OCI-LY1 (cell line): ENCODE measurements around the gene IRX1.

Experiments
- CTCF ChIP-seq: fragments of 200-600 bp; sonication (generic), shearing (Covaris generic); IDR thresholded peaks from 2 replicates; pipeline ENCODE4 v1.5.1; 2017; ENCODE audit warnings: mild to moderate bottlenecking, antibody characterized with exemption, low read length, moderate library complexity, mixed read lengths
- EZH2 ChIP-seq: fragments of 200-600 bp; sonication (generic), shearing (Covaris generic); IDR thresholded peaks from 2 replicates; pipeline ENCODE4 v1.8.0; 2017; ENCODE audit warnings: borderline replicate concordance, mixed run types, mild to moderate bottlenecking, antibody characterized with exemption, low read length, moderate library complexity, mixed read lengths

GRCh38 chr5:3598769-3599211, 3.2 kb downstream of the IRX1 start:
- no peak for TF ChIP-seq CTCF
- TF ChIP-seq EZH2 = no peak
